ENCODE results near the gene TIMM22.
"Not testable (repeated sequence)": the region's sequence is repeated elsewhere in the genome, so short reads cannot be mapped to it uniquely, and the experiment has no call there.

The TIMM22 gene

DNA sequence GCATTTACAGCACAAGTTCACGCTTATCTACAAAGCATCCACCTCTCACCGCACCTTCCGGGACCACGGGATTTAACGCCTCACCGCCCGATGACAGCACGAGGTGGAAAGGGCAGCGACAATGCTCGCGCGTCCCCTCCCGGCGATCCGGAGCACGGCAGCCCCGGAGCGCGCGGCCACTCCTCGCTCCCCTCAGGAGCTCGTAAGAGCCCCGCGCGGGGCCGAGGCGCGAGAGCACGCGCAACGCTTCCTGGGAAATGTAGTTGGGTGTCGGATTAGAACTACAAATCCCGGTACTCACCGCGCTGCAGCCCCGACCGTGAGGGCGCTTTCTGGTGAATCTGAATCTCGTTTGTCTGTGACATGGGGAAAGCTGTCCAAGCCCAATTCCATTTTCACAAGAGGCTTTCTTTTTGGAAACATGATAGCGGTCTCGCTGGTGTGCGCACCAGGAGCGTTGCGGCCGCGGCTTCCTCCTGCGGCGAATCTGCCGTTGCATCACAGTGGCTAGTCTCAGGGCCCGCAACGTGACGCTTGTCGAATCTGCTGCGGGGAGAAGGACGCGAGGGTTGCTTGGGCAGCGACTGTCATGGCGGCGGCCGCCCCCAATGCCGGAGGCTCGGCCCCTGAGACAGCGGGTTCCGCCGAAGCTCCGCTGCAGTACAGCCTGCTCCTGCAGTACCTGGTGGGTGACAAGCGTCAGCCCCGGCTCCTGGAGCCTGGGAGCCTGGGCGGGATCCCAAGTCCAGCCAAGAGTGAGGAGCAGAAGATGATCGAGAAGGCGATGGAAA is at the start of gene TIMM22:
TIMM22 (plus strand) TSS at position 576 of the 791 bp plus-strand sequence; CDS start at position 590, 14 bp downstream.
- DNase-seq = peak; percentile 98

GRCh38 chr17:948284-948852 is 48.6 kb upstream of the TIMM22 start:
- peak; percentile 21 for DNase-seq

GRCh38 chr17:949623-950303 is 47.2 kb upstream of the TIMM22 start:
- no peak for DNase-seq

DNA sequence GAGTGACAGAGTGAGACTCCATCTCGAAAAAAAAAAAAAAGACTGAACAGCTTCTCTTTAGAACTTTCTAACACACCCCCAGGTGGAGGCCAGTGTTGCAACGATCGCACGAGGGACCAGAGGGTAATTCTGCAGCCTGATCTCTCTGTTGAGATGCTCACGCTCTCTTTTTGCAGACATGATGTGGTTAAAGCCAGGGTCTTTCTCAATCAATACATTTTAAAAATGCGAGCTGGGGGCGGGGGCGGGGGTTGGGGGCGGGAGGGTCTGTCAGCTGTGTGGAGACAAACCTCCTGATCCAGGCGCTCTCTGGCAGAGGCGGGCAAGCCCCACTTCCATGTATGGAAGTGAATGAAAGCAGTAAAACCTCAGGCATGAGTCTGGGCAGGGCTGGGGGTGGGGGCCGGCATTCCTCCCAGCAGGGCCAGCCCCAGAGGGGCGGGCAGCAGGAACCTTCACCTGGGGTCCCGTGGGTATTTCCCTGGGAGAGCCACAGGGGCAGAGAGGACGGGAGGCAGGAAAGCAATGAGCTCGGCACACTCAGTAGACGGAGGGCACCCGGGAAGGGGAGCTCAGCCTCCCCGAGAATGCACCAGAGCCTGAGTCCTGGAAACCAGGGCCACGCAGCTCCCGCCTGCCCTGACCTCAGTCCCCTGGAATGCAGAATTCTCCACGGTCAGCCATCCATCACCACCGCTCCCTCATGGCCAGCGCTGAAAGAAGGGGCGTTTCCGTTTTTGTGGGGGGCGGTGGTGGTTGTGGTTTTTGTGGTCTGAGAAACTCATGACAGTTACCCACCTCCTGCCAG is 45.4 kb upstream of the TIMM22 start:
- DNase-seq = no peak

- DNase-seq = not testable (repeated sequence)
Measured at GRCh38 chr17:952592-952991, 44.3 kb upstream of the TIMM22 start.

- no peak for DNase-seq
Measured at GRCh38 chr17:953767-954166, 43.2 kb upstream of the TIMM22 start.

DNA sequence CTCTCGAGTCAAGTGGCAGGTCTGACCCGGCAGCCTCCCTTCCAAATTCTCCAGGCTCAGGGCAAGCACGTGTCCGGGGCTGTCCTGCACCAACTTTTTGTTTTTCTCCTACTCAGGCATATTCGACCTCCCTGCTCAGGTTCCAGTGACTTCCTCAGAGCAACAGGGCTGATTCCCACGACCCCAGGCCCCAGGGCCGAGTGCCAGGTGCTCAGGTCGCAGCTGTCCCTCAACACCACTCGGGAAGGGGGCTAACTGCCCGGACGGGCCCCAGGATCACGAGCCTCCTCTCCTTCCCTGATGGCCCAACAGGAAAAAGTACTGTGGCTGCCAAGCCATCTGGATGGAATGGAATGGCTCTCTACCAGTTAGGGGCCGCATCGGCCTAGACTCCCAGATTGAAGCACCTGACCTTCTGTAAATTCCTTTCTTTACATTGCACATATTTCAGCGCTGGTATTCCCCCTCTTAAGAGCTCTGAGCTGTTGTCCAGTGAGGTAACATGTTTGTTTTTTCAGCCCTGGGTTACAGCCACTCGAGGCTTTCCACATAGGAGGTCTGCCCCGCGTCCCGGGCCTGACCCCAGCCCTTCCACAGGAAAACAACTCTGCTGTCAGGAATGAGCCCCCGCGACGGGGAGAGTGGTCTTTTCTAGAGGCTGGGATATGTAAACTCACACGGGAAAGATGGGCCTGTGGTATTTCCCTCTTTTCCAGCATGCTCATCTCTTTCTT is 42.3 kb upstream of the TIMM22 start:
- peak; percentile 69 for DNase-seq

- DNase-seq = no peak
Measured at GRCh38 chr17:956905-957304, 40.0 kb upstream of the TIMM22 start.

GRCh38 chr17:957856-958421 is 39.0 kb upstream of the TIMM22 start:
- no peak for DNase-seq

DNA sequence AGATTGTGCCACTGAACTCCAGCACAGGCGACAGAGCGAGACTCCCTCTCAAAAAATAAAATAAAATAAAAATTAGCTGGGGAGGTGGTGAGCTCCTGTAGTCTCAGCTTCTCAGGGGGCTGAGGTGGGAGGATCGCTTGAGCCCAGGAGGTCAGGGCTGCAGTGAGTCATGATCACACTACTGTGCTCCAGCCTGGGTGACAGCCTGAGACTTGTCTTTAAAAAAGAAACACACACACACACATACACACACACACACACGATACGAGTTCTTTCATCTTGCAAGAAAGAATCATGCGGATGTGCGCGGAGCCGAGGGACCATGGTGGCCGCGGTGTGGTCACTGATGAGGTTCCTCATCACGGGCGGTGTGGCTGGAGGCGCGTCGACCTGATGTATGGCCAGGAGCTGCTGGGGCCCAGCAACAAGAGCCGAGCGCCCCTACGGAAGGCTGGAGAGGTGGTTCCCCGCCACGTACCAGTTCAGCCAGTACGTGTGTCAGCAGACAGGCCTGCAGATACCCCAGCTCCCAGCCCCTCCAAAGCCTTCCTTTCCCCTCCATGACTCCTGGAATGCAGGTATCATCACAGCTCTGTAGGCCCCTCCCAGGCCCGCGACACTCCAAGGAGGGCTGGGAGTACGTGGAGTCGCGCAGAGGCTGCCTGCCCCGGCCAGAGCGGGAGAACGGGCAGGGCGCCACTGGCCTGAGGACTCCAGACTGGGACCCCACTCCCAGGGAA is 38.0 kb upstream of the TIMM22 start:
- no peak for DNase-seq

DNA sequence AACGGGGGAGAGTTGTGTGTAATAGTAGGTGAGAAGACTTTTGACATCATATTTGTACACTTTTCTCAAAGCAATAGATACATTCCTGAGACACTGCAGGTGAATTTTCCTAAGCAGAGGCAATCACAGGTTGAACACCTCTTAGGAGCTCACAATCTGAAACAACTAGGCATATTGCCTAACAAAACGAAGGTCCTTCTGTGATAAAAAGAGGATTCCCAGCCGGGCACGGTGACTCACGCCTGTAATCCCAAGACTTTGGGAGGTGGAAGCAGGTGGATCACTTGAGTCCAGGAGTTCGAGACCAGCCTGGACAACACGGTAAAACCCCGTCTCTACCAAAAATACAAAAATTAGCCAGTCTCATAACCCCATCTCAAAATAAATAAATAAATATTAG is 34.8 kb upstream of the TIMM22 start:
- DNase-seq = no peak

GRCh38 chr17:962670-963069 is 34.3 kb upstream of the TIMM22 start:
- DNase-seq = no peak

- DNase-seq = no peak
Measured at GRCh38 chr17:964876-965275, 32.1 kb upstream of the TIMM22 start.

DNA sequence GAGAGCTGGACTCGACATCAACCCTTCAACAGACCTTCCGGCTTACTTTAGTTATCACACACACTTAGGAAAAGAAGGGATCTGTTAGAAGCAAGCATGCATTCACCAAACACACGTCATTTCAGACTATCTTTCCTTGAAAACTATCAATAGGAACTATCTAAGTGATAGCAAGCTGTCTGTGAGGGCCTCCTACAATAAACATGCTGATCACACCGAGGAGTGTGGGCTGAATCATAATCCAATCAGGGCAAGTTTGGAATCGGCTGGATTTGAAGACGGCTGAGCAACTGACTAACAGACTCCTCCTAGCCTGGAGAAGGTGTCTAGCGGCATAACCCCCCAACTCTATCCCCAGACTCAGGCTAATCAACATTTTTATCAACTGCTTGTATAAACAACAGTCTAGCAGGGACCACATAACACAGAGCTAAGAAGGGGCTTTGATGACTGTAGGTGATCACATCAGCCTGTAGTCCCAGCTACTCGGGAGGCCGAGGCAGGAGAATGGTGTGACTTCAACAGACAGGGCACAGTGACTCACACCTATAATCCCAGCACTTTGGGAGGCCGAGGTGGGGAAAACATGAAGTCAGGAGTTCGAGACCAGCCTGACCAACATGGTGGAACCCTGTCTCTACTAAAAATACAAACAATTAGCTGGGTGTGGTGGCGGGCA is 31.5 kb upstream of the TIMM22 start:
- no peak for DNase-seq

- no peak for DNase-seq
Measured at GRCh38 chr17:967122-967521, 29.8 kb upstream of the TIMM22 start.

GRCh38 chr17:968812-969730 is 27.9 kb upstream of the TIMM22 start:
- peak; percentile 86 for DNase-seq

- peak; percentile 26 for DNase-seq
Measured at GRCh38 chr17:969811-970355, 27.0 kb upstream of the TIMM22 start.

GRCh38 chr17:970364-970763 is 26.6 kb upstream of the TIMM22 start:
- no peak for DNase-seq

DNA sequence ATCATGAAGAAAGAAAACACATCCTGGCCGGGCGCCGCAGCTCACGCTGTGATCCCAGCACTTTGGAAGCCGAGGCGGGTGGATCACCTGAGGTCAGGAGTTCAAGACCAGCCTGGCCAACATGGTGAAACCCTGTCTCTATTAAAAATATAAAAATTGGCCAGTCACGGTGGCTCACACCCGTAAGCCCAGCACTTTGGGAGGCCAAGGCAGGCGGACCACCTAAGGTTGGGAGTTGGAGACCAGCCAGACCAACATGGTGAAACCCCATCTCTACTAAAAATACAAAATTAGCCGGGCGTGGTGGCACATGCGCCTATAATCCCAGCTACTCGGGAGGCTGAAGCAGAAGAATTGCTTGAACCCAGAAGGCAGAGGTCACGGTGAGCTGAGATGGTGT is 25.1 kb upstream of the TIMM22 start:
- DNase-seq = not testable (repeated sequence)

All from DMS53 (cell line).